ENCODE measurements around the gene DNM3.

Gene DNM3

DNA sequence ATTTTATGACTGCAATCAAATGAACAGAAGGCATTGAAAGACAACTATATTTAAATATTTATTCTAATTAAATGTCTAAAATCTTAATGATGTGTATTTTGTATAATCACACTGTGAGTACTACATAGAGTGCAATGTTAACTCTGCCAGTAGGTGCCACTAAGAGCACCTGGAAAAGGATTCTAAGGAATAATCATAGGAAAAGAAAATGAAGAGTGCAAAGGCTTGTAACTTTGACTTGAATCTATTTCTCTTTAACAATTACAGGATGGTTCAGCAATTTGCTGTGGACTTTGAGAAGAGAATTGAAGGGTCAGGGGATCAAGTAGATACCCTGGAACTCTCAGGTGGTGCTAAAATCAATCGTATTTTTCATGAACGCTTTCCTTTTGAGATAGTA is 200.4 kb downstream of the DNM3 start:
- Histone ChIP-seq H3K27ac (ENCODE audit: low read length) (no peak overlapping the region), H3K4me2 (ENCODE audit: low read depth, low read length) (no peak overlapping the region), H3K4me3 (ENCODE audit: low read length) (no peak overlapping the region), H3K79me2 (ENCODE audit: low read length) (no peaks in the 10 kb centered on the region), H4K20me1 (ENCODE audit: insufficient read depth, low read length) (no peaks in the 10 kb centered on the region), H3K4me1 (ENCODE audit: low read length) (no peaks in the 10 kb centered on the region), H3K9me2 (replicated peaks; ENCODE audit: insufficient read depth, low read length) (no peaks in the 10 kb centered on the region), H3K36me3 (replicated peaks; ENCODE audit: insufficient read depth, low read length) (no peaks in the 10 kb centered on the region), H3K27me3 (replicated peaks; ENCODE audit: insufficient read depth, low read length) (no peaks in the 10 kb centered on the region), H2AFZ (ENCODE audit: low read length) (no peak overlapping the region), H3K9ac (ENCODE audit: low read length) (no peak overlapping the region), H3F3A (ENCODE audit: insufficient read depth, low read length) (no peaks in the 10 kb centered on the region), H3K9me3 (replicated peaks; ENCODE audit: insufficient read depth, low read length) (no peaks in the 10 kb centered on the region)
- DNase-seq = no peak
- TF ChIP-seq EZH2phosphoT487 (IDR thresholded peaks at IDR 0.05; ENCODE audit: low read length) (no peak), CTCF (IDR thresholded peaks at IDR 0.05; ENCODE audit: low read length) (no peak), EZH2 (optimal IDR thresholded peaks at IDR 0.05; ENCODE audit: low read depth, low read length) (no peak)

GRCh38 chr1:172043900-172044299 is 202.6 kb downstream of the DNM3 start:
- no peak for DNase-seq
- Histone ChIP-seq H3K9me2 (replicated peaks; ENCODE audit: insufficient read depth, low read length) (no peaks in the 10 kb centered on the region), H4K20me1 (ENCODE audit: insufficient read depth, low read length) (no peaks in the 10 kb centered on the region), H3K36me3 (replicated peaks; ENCODE audit: insufficient read depth, low read length) (no peaks in the 10 kb centered on the region), H3K9ac (ENCODE audit: low read length) (no peak overlapping the region), H3K79me2 (ENCODE audit: low read length) (no peaks in the 10 kb centered on the region), H3K4me3 (ENCODE audit: low read length) (no peak overlapping the region), H3K4me1 (ENCODE audit: low read length) (no peaks in the 10 kb centered on the region), H3K27me3 (replicated peaks; ENCODE audit: insufficient read depth, low read length) (no peaks in the 10 kb centered on the region), H3K9me3 (replicated peaks; ENCODE audit: insufficient read depth, low read length) (no peaks in the 10 kb centered on the region), H2AFZ (ENCODE audit: low read length) (no peak overlapping the region), H3K4me2 (ENCODE audit: low read depth, low read length) (no peak overlapping the region), H3F3A (ENCODE audit: insufficient read depth, low read length) (no peaks in the 10 kb centered on the region), H3K27ac (ENCODE audit: low read length) (no peak overlapping the region)
- TF ChIP-seq EZH2 (optimal IDR thresholded peaks at IDR 0.05; ENCODE audit: low read depth, low read length) = no peak
- no peak for TF ChIP-seq CTCF (IDR thresholded peaks at IDR 0.05; ENCODE audit: low read length)
- TF ChIP-seq EZH2phosphoT487 (IDR thresholded peaks at IDR 0.05; ENCODE audit: low read length) = no peak

DNA sequence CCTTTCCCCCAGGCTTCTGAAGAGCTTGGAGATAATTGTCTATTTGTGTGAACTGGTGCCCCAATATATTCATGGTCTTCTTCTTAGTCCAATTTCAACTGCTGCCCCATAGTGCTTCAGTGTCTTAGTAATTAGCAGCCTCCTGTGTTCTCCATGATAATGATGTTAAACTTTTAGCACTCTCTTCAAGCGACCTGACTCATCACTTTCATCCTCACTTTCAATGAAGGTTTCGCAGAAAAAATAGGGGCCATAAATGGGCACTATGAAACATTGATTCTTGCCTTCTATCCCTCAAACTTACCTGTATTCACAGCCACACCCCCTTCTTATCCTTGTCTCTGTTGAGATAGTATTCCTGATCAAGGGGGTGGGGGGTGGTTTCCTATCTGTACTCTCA is 210.6 kb downstream of the DNM3 start:
- no peak overlapping the region for H3K4me2 ChIP-seq (ENCODE audit: low read depth, low read length)
- no peak overlapping the region for H3K4me3 ChIP-seq (ENCODE audit: low read length)
- no peaks in the 10 kb centered on the region for H3K9me2 ChIP-seq (replicated peaks; ENCODE audit: insufficient read depth, low read length)
- no peaks in the 10 kb centered on the region for H3K9me3 ChIP-seq (replicated peaks; ENCODE audit: insufficient read depth, low read length)
- H4K20me1 ChIP-seq (ENCODE audit: insufficient read depth, low read length) = no peaks in the 10 kb centered on the region
- no peaks in the 10 kb centered on the region for H3K36me3 ChIP-seq (replicated peaks; ENCODE audit: insufficient read depth, low read length)
- no peaks in the 10 kb centered on the region for H3K27me3 ChIP-seq (replicated peaks; ENCODE audit: insufficient read depth, low read length)
- no peak overlapping the region for H2AFZ ChIP-seq (ENCODE audit: low read length)
- H3K79me2 ChIP-seq (ENCODE audit: low read length) = no peaks in the 10 kb centered on the region
- H3K9ac ChIP-seq (ENCODE audit: low read length) = no peak overlapping the region
- DNase-seq = no peak
- no peak overlapping the region for H3K27ac ChIP-seq (ENCODE audit: low read length)
- H3F3A ChIP-seq (ENCODE audit: insufficient read depth, low read length) = no peaks in the 10 kb centered on the region
- TF ChIP-seq CTCF (IDR thresholded peaks at IDR 0.05; ENCODE audit: low read length) = no peak
- TF ChIP-seq EZH2phosphoT487 (IDR thresholded peaks at IDR 0.05; ENCODE audit: low read length) = no peak
- TF ChIP-seq EZH2 (optimal IDR thresholded peaks at IDR 0.05; ENCODE audit: low read depth, low read length) = no peak
- H3K4me1 ChIP-seq (ENCODE audit: low read length) = no peaks in the 10 kb centered on the region
